Measurements from ENCODE around the gene TMC7. TPM values are rescaled to one million over a fixed set of nuclear protein-coding genes. Genes with fewer than 3 reads are reported as not detected.

The TMC7 gene
- total RNA-seq (2021; fragmentation: NEBNext Ultra II Directional; extraction: Animal tissue kit (Norgen Biotek cat#: 25700)) (2.6 and 3.4 TPM in 2 replicates), polyA plus RNA-seq (2011; rRNA removed) (2.0 and 2.3 TPM in 2 replicates), polyA minus RNA-seq (2011; rRNA and poly(A)+ RNA removed) (5.1 and 5.8 TPM in 2 replicates)
- polyA plus RNA-seq (2011; cell fraction: cytosol; rRNA removed) = 2.6 TPM
- 2.7 TPM for polyA plus RNA-seq (2011; cell fraction: nucleus; rRNA removed)
- 2.3 to 3.5 TPM (median 2.5 TPM) in 4 replicates for polyA plus RNA-seq (2012, experiment 1 of 2)
- 0.87 TPM for polyA plus RNA-seq (2012, experiment 2 of 2)
- 4.1 TPM for polyA plus RNA-seq (2013, experiment 1 of 2)
- 4.3 TPM for polyA plus RNA-seq (2013, experiment 2 of 2)
- 3.1 TPM for polyA minus RNA-seq (2011; cell fraction: cytosol; rRNA and poly(A)+ RNA removed)
- polyA minus RNA-seq (2011; cell fraction: nucleus; rRNA and poly(A)+ RNA removed) = 5.3 TPM
- long read RNA-seq, experiment 1, partial matches to known transcripts = 0 of 1 reads
- long read RNA-seq, experiment 1, other reads (novel, unspliced or antisense) = 0 of 1 reads
- long read RNA-seq, experiment 2 = 0 reads

DNA sequence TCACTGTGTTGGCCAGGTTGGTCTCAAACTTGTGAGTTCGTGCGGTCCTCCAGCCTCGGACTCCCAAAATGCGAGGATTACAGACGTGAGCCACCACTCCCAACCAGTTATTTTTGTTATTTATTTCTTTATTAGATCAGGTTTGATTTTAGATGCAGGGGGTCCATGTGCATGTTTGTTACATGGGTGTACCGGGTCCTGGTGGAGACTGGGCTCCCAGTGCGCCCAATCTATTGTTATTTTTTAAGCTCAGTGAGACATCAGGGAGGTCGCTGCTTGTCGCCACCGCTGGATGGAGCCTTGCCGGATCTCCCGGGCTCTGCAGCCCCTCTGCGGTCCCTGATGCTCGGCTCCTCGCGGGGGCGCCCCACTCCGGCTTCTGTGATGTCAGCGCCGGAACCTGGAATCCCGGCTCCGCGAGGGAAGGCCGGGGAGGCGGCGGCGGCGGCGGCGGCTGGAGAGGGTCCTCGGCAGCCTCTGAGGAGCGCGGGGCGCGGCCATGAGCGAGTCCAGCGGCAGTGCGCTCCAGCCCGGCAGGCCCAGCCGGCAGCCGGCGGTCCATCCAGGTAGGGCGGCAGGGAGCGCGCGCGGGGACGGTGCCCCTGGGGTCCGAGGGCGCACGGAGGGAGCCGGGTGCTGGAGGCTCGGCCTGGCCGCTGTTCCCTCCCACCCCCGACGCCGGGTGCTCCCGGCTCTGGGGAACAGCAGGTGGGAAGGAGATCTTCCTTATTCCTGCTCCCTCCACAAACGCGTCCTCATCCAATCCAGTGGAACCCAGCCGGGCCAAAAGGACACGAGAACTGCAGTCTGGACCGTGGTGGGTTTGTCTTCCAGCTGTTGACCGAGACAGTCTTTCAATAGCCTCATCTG is at the start of gene TMC7:
TMC7 (plus strand) TSS at position 370 of the 870 bp plus-strand sequence; CDS start at position 500, 130 bp downstream.
- Histone ChIP-seq H3K79me1 (ENCODE audit: low read depth, low read length) (no peaks in the 10 kb centered on the region), H2AK5ac (ENCODE audit: low read depth, low read length) (no peak within 1 kb of the TSS), H4K5ac (ENCODE audit: insufficient read length, low read depth, low read length) (no peak within 1 kb of the TSS), H3K56ac (replicated peaks; ENCODE audit: insufficient read length, low read depth, low read length) (no peak within 1 kb of the TSS), H3K4me1 (replicated peaks in 1 of 4; ENCODE audit: control insufficient read depth in 3 of 4, insufficient read depth in 4 of 4, low read length in 3 of 4) (peaks cover 0 to 2% (median 0%) of the 10 kb centered on the region in 4 experiments; a peak in 1 of 7 replicates), H4K20me1 (replicated peaks in 1 of 2; ENCODE audit: control insufficient read depth in 1 of 2, insufficient read depth in 2 of 2, low read length in 2 of 2) (no peaks in the 10 kb centered on the region), H3K79me2 (ENCODE audit: control insufficient read depth in 1 of 2, insufficient read depth in 2 of 2, low read length in 2 of 2) (no peaks in the 10 kb centered on the region), H3K23ac (ENCODE audit: insufficient read length) (no peak within 1 kb of the TSS), H3K36me3 (ENCODE audit: control insufficient read depth in 2 of 4, insufficient read depth in 4 of 4, low read length in 3 of 4) (no peaks in the 10 kb centered on the region), H3K9me3 (ENCODE audit: insufficient read depth in 2 of 2, low read depth in 1 of 2, low read length in 1 of 2) (no peaks in the 10 kb centered on the region), H3K27ac (ENCODE audit: low read depth, low read length) (no peak within 1 kb of the TSS), H2BK120ac (replicated peaks; ENCODE audit: low read depth, low read length) (no peak within 1 kb of the TSS), H3K4me2 (ENCODE audit: insufficient read depth in 1 of 2, low read depth in 2 of 2, low read length in 2 of 2) (peak within 1 kb of the TSS; percentile 68 to 77), H4K8ac (ENCODE audit: extremely low read depth, insufficient read depth, low read length) (peak within 1 kb of the TSS; percentile 81), H3K23me2 (ENCODE audit: low read depth, low read length) (peaks cover 5% of the 10 kb centered on the region), H4K91ac (replicated peaks; ENCODE audit: insufficient read length, low read length) (peak within 1 kb of the TSS; percentile 62), H2BK15ac (ENCODE audit: low read length) (no peak within 1 kb of the TSS), H3K9ac (replicated peaks in 1 of 4; ENCODE audit: extremely low read depth in 1 of 4, low read depth in 3 of 4, low read length in 3 of 4) (peak within 1 kb of the TSS; percentile 24 to 72 (median 68); a peak in 6 of 7 replicates), H2BK20ac (ENCODE audit: low read length) (0 out of 2 replicates have a peak within 1 kb of the TSS, but pooled peaks have one; percentile 48), H3K4me3 (ENCODE audit: extremely low read depth in 1 of 4, insufficient read depth in 2 of 4, low read depth in 3 of 4, low read length in 4 of 4) (peak within 1 kb of the TSS; percentile 71 to 82 (median 76)), H2BK5ac (ENCODE audit: low read depth, low read length) (no peak within 1 kb of the TSS; the same call in 1 of the 2 replicates), H2BK12ac (ENCODE audit: low read depth, low read length) (no peak within 1 kb of the TSS), H2AFZ (ENCODE audit: low read length) (peak within 1 kb of the TSS; percentile 99), H3K4ac (replicated peaks; ENCODE audit: insufficient read length, low read depth, low read length) (no peak within 1 kb of the TSS), H3K14ac (ENCODE audit: insufficient read length) (no peak within 1 kb of the TSS), H3K18ac (ENCODE audit: extremely low read depth, low read length) (peak within 1 kb of the TSS; percentile 83; the same call in 1 of the 2 replicates), H3K27me3 (replicated peaks in 1 of 4; ENCODE audit: control insufficient read depth in 3 of 4, extremely low read depth in 1 of 4, insufficient read depth in 3 of 4, low read length in 3 of 4) (no peaks in the 10 kb centered on the region)
- POLR2A ChIA-PET (ENCODE audit: partially characterized antibody) = interaction anchor here (1.0 to 1.5 kb wide), 8 partner anchors 25 to 194 kb away, joined by 3 to 8 read pairs (median 3); partner anchors contain the start of genes ARL6IP1, COQ7 and RPS15A
- WGBS, 2 experiments (ENCODE audit: extremely low coverage in 1 of 2, insufficient coverage in 1 of 2, insufficient read length in 1 of 2, insufficient replicate concordance in 2 of 2, low coverage in 1 of 2, low lambda C conversion rate in 2 of 2, missing lambda C conversion rate in 1 of 2) = 13% methylated on average over 47 of the region's 64 CpGs; no CpG with 5 or more reads in 1 of the 2 experiments
- CTCF ChIA-PET (ENCODE audit: partially characterized antibody) = interaction anchor here (0.5 to 2.9 kb wide), 20 partner anchors 10 to 404 kb away, joined by 3 to 19 read pairs (median 4); partner anchors contain the start of gene COQ7
- DNase-seq (ENCODE audit: low read depth in 1 of 2, low spot score in 2 of 2) (peak; percentile 71 to 93), FAIRE-seq (no peak)
- TF ChIP-seq HDAC2 (IDR thresholded peaks at IDR 0.05; ENCODE audit: borderline replicate concordance in 1 of 2, low read depth in 2 of 2, low read length in 2 of 2) (peak; percentile 64 to 77; a peak in 2 of 4 replicates), EZH2 (IDR thresholded peaks at IDR 0.05; ENCODE audit: low read depth, low read length, severe bottlenecking) (no peak), NANOG (IDR thresholded peaks at IDR 0.05; ENCODE audit: insufficient read depth, low read depth, low read length, poor library complexity, severe bottlenecking) (no peak), POLR2AphosphoS5 (IDR thresholded peaks at IDR 0.05; ENCODE audit: low read depth, low read length) (no peak)
- TF ChIP-seq, protein P1, sequence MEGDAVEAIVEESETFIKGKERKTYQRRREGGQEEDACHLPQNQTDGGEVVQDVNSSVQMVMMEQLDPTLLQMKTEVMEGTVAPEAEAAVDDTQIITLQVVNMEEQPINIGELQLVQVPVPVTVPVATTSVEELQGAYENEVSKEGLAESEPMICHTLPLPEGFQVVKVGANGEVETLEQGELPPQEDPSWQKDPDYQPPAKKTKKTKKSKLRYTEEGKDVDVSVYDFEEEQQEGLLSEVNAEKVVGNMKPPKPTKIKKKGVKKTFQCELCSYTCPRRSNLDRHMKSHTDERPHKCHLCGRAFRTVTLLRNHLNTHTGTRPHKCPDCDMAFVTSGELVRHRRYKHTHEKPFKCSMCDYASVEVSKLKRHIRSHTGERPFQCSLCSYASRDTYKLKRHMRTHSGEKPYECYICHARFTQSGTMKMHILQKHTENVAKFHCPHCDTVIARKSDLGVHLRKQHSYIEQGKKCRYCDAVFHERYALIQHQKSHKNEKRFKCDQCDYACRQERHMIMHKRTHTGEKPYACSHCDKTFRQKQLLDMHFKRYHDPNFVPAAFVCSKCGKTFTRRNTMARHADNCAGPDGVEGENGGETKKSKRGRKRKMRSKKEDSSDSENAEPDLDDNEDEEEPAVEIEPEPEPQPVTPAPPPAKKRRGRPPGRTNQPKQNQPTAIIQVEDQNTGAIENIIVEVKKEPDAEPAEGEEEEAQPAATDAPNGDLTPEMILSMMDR (IDR thresholded peaks at IDR 0.05; ENCODE audit: control extremely low read depth in 1 of 3, insufficient read depth in 1 of 3, low read depth in 1 of 3, low read length in 3 of 3) = peak; percentile 77 to 99 (median 78)

Measured in H1 (cell line).